ENCODE measurements around the gene DTD1.
"Not testable (repeated sequence)": the region's sequence is repeated elsewhere in the genome, so short reads cannot be mapped to it uniquely, and the experiment has no call there.

Gene DTD1

DNA sequence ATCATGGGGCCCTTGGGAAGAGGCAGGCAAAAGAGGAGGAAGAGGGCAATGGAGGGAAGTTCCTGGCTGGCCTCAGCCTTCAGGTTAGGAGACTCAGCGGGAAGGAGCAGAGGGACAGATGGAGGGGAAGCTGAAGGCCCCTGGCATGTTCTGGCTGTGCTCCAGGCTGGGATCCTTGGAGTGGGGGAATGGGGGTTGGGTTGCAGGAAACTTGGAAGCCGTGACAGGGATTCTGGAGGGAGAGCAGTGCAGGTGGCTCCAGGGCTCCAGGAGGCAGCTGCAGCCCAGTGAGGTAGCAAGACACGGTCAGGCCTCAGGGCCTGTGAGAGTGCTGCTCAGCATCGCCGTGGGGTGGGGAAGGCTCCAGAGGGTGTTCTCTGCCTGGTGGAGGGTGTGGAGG lies 161.1 kb downstream of the DTD1 start:
- DNase-seq: no peak

DNA sequence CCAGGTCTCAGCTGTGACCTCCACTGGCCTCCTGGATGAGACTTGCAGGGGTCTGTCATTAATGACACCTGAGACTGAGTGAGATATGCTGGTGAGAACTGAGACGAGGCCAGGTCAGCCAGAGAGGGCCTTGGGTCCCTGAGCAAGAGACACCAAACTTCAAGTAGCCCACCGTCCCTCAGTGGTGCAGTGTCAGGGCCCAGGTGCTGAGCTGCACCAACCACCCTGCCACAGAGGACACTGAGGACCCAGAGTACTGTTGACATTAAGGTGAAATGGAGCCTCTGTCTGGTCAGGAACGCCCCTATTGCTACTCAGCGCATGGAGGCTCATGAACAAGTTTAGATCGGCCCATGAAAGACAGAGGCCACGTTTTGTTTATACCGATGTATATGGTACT lies 161.7 kb downstream of the DTD1 start:
- no peak for DNase-seq

- DNase-seq: no peak
Measured at GRCh38 chr20:18750735-18751134, 162.9 kb downstream of the DTD1 start.

- no peak for DNase-seq
Measured at GRCh38 chr20:18754030-18754652, 166.3 kb downstream of the DTD1 start.

DNA sequence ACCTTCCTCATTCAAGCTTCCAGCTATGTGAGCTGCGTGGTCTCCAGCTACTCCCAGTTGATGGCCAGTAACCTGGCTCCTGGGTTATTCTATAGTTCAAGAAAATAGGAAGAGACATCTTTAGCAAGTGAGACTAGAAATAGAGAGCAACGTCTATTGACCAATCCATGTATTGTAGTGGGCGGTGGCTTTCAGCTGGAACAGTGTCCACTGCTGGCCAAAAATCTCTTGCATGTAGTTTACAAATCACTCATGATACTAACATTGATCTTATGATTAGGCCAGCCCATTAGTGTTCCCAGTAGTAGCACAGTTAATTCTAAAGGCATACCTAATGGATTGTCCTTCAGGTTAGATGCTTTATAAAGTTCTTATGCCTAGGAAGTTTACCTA lies 166.8 kb downstream of the DTD1 start:
- DNase-seq: no peak

DNA sequence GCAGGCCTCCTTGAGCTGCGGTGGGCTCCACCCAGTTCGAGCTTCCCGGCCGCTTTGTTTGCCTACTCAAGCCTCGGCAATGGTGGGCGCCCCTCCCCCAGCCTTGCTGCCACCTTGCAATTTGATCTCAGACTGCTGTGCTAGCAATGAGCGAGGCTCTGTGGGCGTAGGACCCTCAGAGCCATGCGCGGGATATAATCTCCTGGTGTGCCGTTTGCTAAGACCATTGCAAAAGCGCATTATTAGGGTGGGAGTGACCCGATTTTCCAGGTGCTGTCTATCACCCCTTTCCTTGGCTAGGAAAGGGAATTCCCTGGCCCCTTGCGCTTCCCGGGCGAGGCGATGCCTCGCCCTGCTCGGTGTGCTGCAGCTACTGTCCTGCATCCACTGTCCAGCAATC lies 173.0 kb downstream of the DTD1 start:
- DNase-seq: not testable (repeated sequence)

DNA sequence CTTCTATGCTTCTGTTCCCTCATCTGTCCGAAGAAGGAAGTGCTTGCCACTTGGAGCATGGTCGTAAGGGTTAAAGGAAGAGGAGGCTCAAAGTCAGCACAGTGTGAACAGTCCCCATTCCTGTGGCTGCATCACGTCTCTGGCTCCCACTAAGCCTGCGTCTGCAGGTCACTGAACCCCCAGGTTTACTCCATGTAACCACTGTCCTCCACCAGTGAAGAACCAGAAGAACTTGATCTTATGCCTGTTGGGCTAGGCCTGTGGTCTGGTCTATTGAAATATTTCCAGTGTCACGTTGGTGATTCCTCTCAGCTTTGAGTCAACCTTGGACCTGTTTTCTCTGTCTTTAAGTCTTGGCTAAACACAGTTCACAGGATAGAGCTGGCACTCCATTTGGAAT lies 179.8 kb downstream of the DTD1 start:
- DNase-seq: no peak

- DNase-seq: no peak
Measured at GRCh38 chr20:18773566-18773965, 185.7 kb downstream of the DTD1 start.

GRCh38 chr20:18774207-18774606 lies 186.4 kb downstream of the DTD1 start:
- no peak for DNase-seq

GRCh38 chr20:18775633-18776032 lies 187.8 kb downstream of the DTD1 start:
- DNase-seq: no peak

DNA sequence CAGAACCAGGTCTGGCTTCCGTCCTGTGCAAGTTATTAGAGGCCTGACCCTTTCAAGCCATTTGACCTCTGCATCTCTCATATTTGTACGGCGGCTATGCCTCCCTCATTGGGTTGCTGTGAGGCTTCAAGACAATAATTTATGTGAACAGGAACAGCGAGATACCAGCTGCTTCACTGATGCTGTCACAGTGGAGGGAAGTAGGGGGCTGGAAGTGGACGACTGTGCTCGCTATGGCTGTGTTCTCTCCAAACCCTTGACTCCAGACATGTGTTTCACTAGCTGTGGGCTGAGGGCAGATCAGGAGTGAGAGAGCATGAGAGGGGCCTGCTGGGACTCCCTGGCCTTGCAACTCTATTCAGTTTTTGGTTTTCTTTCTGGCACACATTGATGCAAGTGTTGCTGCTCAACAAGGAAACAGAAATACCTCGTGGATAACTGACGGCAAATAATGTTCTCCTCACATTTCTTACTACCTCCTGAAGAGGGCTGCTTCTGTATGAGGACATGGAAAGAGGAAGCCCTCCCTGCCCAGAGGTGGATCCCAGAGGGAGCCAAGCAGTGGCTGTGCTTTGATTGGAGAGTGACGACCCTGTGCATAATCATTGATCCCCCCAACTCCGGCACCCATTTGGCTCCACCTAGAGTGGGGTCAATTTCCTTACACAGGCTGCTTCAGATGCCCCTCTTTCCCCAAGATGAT lies 191.0 kb downstream of the DTD1 start:
- no peak for DNase-seq

GRCh38 chr20:18780385-18781130 lies 192.7 kb downstream of the DTD1 start:
- no peak for DNase-seq

- no peak for DNase-seq
Measured at GRCh38 chr20:18781509-18781908, 193.7 kb downstream of the DTD1 start.

GRCh38 chr20:18783385-18783959 lies 195.6 kb downstream of the DTD1 start:
- no peak for DNase-seq

DNA sequence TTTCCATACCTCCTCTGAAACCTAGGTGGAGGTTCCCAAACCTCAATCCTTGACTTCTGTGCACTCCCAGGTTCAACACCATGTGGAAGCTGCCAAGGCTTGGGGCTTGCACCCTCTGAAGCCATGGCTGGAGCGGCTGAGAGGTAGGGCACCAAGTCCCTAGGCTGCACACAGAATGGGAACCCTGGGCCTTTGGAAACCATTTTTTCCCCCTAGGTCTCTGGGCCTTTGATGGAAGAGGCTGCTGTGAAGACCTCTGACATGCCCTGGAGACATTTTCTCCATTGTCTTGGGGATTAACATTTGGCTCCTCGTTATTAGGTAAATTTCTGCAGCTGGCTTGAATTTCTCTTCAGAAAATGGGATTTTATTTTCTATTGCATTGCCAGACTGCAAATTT lies 199.2 kb downstream of the DTD1 start:
- DNase-seq: not testable (repeated sequence)

GRCh38 chr20:18788021-18788420 lies 200.2 kb downstream of the DTD1 start:
- DNase-seq: no peak

- DNase-seq: no peak
Measured at GRCh38 chr20:18790787-18791186, 202.9 kb downstream of the DTD1 start.

DNA sequence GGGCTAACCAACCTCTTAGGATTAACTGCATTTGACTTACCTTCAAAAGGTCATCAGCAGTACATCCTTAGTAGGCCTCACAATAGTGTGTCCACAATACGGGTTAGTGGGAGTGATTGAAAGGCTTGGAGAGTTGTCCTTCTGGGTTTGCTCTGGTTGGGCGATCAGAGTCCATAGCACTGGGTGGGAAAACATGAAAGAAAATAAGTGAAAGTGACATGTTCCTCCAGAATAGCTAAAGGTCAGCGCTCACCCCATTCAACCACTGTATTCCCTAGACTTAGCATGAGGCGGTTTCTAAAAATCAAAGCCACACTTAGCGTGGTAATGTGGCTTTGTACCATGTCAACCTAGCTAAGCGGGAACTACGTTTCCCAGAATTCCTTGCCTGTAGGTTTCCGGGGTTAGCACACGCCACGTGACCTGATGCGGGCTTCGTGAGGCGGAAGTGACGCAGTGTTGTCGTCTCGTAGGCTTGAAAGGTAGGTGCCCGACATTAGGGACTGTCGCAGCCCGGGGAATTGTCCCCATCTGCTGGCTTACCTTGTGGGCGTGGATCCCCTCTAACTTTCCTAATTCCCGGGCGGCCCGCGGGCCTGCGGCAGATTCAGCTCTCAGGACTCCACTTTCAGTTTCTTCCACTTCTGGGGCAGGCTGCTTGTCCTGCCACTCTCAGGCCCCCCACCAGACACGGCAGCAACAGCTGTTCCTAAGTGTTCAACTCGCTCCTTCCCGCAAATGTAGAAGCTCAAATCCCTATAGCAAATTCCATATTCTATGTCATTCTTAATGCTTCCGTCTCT lies 206.0 kb downstream of the DTD1 start:
- peak; percentile 79 to 85 for DNase-seq

GRCh38 chr20:18794428-18794787 lies 206.6 kb downstream of the DTD1 start:
- DNase-seq: no peak

- DNase-seq: no peak
Measured at GRCh38 chr20:18795366-18795765, 207.5 kb downstream of the DTD1 start.

DNA sequence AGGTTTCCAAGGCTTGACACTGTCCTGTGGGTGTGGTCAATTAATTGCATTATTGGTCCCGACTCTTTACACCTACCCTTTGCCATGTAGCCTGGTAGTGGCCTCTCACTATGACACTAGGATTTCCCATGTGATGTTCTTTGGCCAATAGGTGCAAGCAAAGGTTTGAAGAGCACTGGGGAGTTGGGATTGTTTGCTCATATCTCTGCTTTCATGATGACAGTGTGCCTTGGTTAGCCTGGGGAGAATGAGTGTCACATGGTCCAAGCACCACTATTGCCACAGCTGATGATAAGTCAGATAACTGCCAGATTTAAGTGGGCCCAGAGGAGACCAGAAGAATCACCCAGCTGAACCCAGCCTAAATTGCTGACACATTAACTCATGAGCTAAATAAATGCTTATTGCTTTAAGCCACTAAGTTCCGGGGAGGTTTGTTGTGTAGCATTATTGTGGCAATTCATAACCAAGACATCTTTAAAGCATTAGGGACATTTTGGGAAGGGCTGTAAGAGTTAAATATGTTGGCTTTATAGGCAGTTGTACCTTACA lies 208.5 kb downstream of the DTD1 start:
- no peak for DNase-seq

- DNase-seq: no peak
Measured at GRCh38 chr20:18801516-18801915, 213.7 kb downstream of the DTD1 start.

Measured in activated T-cell treated with anti-CD3 and anti-CD28 coated beads, Interleukin-2, amount 50 U/mL, for 48 hours (primary cell).